ENCODE measurements around the gene SNAI1. TPM values are rescaled to one million over a fixed set of nuclear protein-coding genes. Genes with fewer than 3 reads are reported as not detected.

Gene SNAI1
- total RNA-seq, 1 donor from 2014 or later = 13.4 TPM

GRCh38 chr20:50012282-50013263 is 29.8 kb downstream of the SNAI1 start:
- no peak overlapping the region for H3K4me3 Mint-ChIP-seq (ENCODE audit: unreplicated experiment)
- no peaks in the 10 kb centered on the region for H3K27me3 Mint-ChIP-seq (ENCODE audit: unreplicated experiment)
- peaks cover 31% of the 10 kb centered on the region for H3K4me1 Mint-ChIP-seq (ENCODE audit: unreplicated experiment)
- H3K36me3 Mint-ChIP-seq (ENCODE audit: unreplicated experiment) = no peaks in the 10 kb centered on the region
- no peak for DNase-seq (ENCODE audit: extremely low spot score, unreplicated experiment)
- H3K27ac Mint-ChIP-seq (ENCODE audit: unreplicated experiment) = no peak overlapping the region
- H3K9me3 Mint-ChIP-seq (ENCODE audit: unreplicated experiment) = no peaks in the 10 kb centered on the region
- TF ChIP-seq, protein P1, sequence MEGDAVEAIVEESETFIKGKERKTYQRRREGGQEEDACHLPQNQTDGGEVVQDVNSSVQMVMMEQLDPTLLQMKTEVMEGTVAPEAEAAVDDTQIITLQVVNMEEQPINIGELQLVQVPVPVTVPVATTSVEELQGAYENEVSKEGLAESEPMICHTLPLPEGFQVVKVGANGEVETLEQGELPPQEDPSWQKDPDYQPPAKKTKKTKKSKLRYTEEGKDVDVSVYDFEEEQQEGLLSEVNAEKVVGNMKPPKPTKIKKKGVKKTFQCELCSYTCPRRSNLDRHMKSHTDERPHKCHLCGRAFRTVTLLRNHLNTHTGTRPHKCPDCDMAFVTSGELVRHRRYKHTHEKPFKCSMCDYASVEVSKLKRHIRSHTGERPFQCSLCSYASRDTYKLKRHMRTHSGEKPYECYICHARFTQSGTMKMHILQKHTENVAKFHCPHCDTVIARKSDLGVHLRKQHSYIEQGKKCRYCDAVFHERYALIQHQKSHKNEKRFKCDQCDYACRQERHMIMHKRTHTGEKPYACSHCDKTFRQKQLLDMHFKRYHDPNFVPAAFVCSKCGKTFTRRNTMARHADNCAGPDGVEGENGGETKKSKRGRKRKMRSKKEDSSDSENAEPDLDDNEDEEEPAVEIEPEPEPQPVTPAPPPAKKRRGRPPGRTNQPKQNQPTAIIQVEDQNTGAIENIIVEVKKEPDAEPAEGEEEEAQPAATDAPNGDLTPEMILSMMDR (IDR thresholded peaks at IDR 0.05) = no peak

- Mint-ChIP-seq H3K27ac (ENCODE audit: unreplicated experiment) (no peak overlapping the region), H3K9me3 (ENCODE audit: unreplicated experiment) (no peaks in the 10 kb centered on the region), H3K4me3 (ENCODE audit: unreplicated experiment) (no peak overlapping the region), H3K4me1 (ENCODE audit: unreplicated experiment) (peaks cover 36% of the 10 kb centered on the region), H3K27me3 (ENCODE audit: unreplicated experiment) (no peaks in the 10 kb centered on the region), H3K36me3 (ENCODE audit: unreplicated experiment) (no peaks in the 10 kb centered on the region)
- no peak for DNase-seq (ENCODE audit: extremely low spot score, unreplicated experiment)
- TF ChIP-seq, protein P1 (IDR thresholded peaks at IDR 0.05) = no peak
Observed at GRCh38 chr20:50013976-50014375, 31.2 kb downstream of the SNAI1 start.

DNA sequence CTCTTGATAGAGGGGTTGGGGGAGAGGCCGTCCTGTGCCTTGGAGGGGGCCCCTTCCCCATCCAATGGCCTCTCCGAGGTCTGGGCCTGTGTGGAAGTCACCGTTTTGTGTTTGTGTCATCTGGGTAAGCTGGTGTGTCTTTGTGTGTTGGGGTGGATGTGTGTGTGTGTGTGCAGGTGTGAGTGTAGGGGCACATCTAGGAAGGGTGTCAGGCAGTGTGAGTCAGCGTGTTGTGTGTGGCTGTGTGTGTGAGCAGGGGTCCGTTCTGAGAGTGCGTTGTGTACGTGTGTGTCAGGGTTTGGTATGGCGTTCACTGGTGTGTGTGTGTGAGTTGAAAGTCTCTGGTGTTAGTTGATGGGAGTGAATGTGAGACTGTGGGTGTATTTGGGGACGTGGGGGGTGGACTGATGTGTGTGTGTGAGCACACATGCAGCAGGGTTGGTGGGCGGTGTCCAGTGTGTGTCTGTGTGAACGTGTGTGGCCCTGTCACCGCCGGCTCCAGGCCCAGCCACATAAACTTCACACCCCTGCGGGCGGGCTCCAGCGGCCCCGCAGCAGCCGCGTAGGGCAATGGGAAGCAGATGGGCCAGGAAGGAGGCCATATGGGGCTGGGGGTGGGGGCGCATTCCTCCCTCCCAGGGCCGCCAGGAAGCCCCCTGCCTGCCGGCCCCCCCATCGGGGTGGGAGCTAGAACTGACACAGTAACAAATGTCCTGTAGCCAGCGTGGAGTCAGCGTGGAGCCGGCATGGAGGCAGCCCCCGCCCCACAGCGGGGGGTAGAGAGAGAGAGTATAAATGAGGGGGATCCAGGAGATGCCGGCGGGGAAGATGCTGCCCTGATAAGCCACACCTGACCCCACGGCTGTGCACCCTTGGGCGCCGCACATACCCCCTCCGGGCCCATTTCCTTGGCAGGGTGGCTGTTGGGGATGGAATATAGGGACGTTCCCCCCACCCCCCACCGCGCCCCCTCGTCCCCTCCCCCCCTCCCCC is 32.1 kb downstream of the SNAI1 start:
- no peak overlapping the region for H3K4me3 Mint-ChIP-seq (ENCODE audit: unreplicated experiment)
- TF ChIP-seq, protein P1 (IDR thresholded peaks at IDR 0.05) = no peak

DNA sequence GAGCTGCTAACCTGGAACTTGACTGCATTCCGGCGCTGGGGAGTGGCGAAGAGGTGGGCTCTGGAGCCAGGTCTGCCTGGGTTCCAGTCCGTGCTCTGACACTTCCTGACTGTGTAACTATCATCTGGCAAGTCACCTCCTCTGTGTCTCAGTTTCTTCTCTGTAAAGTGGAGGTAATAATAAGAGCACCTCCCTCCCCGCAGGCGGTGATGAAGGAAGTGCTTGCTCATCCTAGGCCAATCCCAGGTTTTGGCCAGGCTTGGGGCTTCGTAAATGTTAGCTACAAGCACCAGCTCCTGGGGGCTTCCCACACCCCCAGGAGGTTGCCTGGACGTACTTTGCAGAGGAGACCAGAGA is 32.8 kb downstream of the SNAI1 start:
- no peaks in the 10 kb centered on the region for H3K27me3 Mint-ChIP-seq (ENCODE audit: unreplicated experiment)
- no peak overlapping the region for H3K27ac Mint-ChIP-seq (ENCODE audit: unreplicated experiment)
- no peaks in the 10 kb centered on the region for H3K9me3 Mint-ChIP-seq (ENCODE audit: unreplicated experiment)
- H3K4me1 Mint-ChIP-seq (ENCODE audit: unreplicated experiment) = peaks cover 47% of the 10 kb centered on the region
- no peak for DNase-seq (ENCODE audit: extremely low spot score, unreplicated experiment)
- no peaks in the 10 kb centered on the region for H3K36me3 Mint-ChIP-seq (ENCODE audit: unreplicated experiment)
- no peak overlapping the region for H3K4me3 Mint-ChIP-seq (ENCODE audit: unreplicated experiment)
- TF ChIP-seq, protein P1 (IDR thresholded peaks at IDR 0.05) = no peak

More for the DNA sequence above, 32.1 kb downstream of the SNAI1 start:
- no peaks in the 10 kb centered on the region for H3K27me3 Mint-ChIP-seq (ENCODE audit: unreplicated experiment)
- no peaks in the 10 kb centered on the region for H3K9me3 Mint-ChIP-seq (ENCODE audit: unreplicated experiment)
- H3K27ac Mint-ChIP-seq (ENCODE audit: unreplicated experiment) = peak overlapping the region; percentile 16
- H3K4me1 Mint-ChIP-seq (ENCODE audit: unreplicated experiment) = peaks cover 41% of the 10 kb centered on the region
- H3K36me3 Mint-ChIP-seq (ENCODE audit: unreplicated experiment) = no peaks in the 10 kb centered on the region
- no peak for DNase-seq (ENCODE audit: extremely low spot score, unreplicated experiment)

All from osteocyte (in vitro differentiated cells).